ENCODE data around the gene STIMATE. TPM values are rescaled to one million over a fixed set of nuclear protein-coding genes. Genes with fewer than 3 reads are reported as not detected.

The STIMATE gene
- total and polyA plus RNA-seq, 10 of the 15 experiments (the other 5 are each of a cell fraction or from before 2014, with no cell fraction given), result 0.24 to 24.1 (median 15.4) TPM

DNA sequence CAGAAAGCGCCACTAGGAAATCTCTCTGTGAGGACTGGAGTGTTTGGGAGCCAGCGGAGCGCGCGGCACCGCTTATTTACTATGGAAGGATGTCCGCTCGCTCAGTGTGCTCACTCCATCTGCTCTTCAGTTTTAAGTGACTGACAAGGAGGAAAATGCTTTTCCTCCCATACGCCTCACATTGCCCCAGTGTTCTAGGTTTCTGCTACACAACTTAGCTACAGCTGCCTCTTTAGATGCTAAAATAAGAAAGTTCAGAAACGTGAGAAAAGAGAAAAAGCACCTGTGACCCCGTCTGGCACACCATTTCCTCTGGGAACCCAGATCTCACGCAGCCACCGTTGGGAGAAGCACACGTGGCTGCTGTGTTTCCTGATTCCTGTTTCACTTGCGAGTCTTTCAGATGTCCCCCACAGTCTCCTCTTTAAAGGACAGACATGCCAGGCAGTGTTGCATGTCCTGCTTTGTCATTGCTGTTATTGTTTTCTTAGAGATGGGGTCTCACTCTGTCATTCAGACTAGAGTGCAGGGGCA, 50.8 kb downstream of the STIMATE start (continued):
- TF ChIP-seq, protein P1, sequence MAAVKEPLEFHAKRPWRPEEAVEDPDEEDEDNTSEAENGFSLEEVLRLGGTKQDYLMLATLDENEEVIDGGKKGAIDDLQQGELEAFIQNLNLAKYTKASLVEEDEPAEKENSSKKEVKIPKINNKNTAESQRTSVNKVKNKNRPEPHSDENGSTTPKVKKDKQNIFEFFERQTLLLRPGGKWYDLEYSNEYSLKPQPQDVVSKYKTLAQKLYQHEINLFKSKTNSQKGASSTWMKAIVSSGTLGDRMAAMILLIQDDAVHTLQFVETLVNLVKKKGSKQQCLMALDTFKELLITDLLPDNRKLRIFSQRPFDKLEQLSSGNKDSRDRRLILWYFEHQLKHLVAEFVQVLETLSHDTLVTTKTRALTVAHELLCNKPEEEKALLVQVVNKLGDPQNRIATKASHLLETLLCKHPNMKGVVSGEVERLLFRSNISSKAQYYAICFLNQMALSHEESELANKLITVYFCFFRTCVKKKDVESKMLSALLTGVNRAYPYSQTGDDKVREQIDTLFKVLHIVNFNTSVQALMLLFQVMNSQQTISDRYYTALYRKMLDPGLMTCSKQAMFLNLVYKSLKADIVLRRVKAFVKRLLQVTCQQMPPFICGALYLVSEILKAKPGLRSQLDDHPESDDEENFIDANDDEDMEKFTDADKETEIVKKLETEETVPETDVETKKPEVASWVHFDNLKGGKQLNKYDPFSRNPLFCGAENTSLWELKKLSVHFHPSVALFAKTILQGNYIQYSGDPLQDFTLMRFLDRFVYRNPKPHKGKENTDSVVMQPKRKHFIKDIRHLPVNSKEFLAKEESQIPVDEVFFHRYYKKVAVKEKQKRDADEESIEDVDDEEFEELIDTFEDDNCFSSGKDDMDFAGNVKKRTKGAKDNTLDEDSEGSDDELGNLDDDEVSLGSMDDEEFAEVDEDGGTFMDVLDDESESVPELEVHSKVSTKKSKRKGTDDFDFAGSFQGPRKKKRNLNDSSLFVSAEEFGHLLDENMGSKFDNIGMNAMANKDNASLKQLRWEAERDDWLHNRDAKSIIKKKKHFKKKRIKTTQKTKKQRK (IDR thresholded peaks at IDR 0.05; ENCODE audit: low read depth, low read length), result no peak
- no peak for TF ChIP-seq NR2C1 (IDR thresholded peaks at IDR 0.05)
- TF ChIP-seq SUPT20H (IDR thresholded peaks at IDR 0.05; ENCODE audit: borderline replicate concordance, control insufficient read depth, low read depth, low read length), result no peak
- no peak for TF ChIP-seq FOXM1 (IDR thresholded peaks at IDR 0.05; ENCODE audit: low read depth, low read length)

DNA sequence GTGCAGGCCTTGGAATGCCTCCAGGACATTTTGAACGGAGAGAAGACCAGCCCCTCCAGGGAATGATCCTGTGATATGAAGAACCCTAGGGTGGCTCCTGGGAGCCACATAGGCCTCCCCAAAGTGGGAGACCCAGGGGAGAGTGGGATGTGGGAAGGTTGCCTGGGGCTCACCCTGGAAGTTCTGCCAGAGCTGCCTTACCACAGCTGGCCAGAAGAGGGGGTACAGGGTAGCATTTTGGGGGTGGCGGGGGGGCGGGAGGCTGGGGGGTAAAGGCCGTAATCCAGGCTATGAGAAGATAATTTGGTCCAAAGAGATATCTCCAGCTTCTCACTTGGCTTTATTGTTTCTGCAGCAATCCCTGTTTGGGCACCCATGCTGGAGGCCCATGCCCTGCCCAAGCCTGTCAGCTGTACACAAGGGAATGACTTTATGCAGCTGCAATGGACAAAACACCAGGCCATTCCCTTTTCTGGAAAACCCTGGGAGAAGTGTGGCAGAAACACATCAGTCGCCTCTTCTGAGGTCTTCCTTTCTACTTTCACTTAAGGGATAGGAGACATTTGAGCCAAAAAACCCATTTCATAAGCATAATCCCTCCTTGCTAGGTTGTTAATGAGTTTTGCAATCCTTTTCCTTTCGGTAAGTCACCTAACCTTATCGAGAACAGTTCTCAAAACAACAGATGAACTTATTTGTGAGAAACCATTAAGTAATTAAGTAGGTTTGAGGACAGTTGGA, 51.5 kb downstream of the STIMATE start:
- FAIRE-seq (peak; percentile 47), DNase-seq (ENCODE audit: low read depth, low spot score) (no peak), ATAC-seq (peak; percentile 74)
- in situ Hi-C loops (cut with MboI), result loop anchor here (10.0 kb wide), 1 partner anchor 229 kb away; no protein-coding TSS in a partner anchor
- H3K79me2 ChIP-seq (ENCODE audit: control insufficient read depth, insufficient read depth, low read length), result no peaks in the 10 kb centered on the region
- H3K4me2 ChIP-seq (ENCODE audit: control insufficient read depth, insufficient read depth), result no peak overlapping the region
- no peak overlapping the region for H3K4me3 ChIP-seq
- H3K27ac ChIP-seq (ENCODE audit: control insufficient read depth, insufficient read depth), result no peak overlapping the region
- H4K20me1 ChIP-seq (ENCODE audit: control insufficient read depth, insufficient read depth), result no peaks in the 10 kb centered on the region
- RAD21 ChIA-PET (ENCODE audit: unreplicated experiment), result interaction anchor here (0.6 to 1.4 kb wide), 6 partner anchors 48 to 458 kb away, joined by 3 to 4 read pairs (median 4); partner anchors contain the start of gene STIMATE
- POLR2A ChIA-PET, result interaction anchor here (0.7 kb wide), 1 partner anchor 76 kb away, joined by 3 read pairs; no protein-coding TSS in a partner anchor
- BruUV-seq (replicated peaks), result no TSS peak
- H3K36me3 ChIP-seq (ENCODE audit: control insufficient read depth in 2 of 2, insufficient read depth in 2 of 2, low read length in 1 of 2), result peaks cover 8 to 13% of the 10 kb centered on the region in 2 experiments
- intact Hi-C loops (cut with micrococcal nuclease; ENCODE audit: unreplicated experiment), result no loop called here
- 66% methylated on average over 5 of the region's 7 CpGs for WGBS (ENCODE audit: insufficient coverage, insufficient replicate concordance, low lambda C conversion rate, missing lambda C conversion rate)
- peaks cover 8% of the 10 kb centered on the region for H3K4me1 ChIP-seq (ENCODE audit: control insufficient read depth, insufficient read depth, low read length)
- CTCF ChIA-PET, result interaction anchor here (0.6 to 3.7 kb wide), 15 partner anchors 8 to 228 kb away, joined by 3 to 27 read pairs (median 5); no protein-coding TSS in a partner anchor
- H2AFZ ChIP-seq (ENCODE audit: control insufficient read depth, low read depth, low read length), result peak overlapping the region; percentile 7; the same call in 1 of the 2 replicates
- SMC1A ChIA-PET (ENCODE audit: uncharacterized antibody, unreplicated experiment), result interaction anchor here (0.6 to 1.8 kb wide), 9 partner anchors 9 to 228 kb away, joined by 3 to 6 read pairs (median 4); no protein-coding TSS in a partner anchor
- H3K9me3 ChIP-seq (replicated peaks; ENCODE audit: control insufficient read depth, insufficient read depth, low read length), result no peaks in the 10 kb centered on the region
- no peak overlapping the region for H3K9ac ChIP-seq (ENCODE audit: control insufficient read depth, insufficient read depth, low read length)
- no peaks in the 10 kb centered on the region for H3K27me3 ChIP-seq (replicated peaks in 1 of 2; ENCODE audit: control insufficient read depth in 2 of 2, insufficient read depth in 2 of 2, low read length in 1 of 2)
- TF ChIP-seq, protein P2, sequence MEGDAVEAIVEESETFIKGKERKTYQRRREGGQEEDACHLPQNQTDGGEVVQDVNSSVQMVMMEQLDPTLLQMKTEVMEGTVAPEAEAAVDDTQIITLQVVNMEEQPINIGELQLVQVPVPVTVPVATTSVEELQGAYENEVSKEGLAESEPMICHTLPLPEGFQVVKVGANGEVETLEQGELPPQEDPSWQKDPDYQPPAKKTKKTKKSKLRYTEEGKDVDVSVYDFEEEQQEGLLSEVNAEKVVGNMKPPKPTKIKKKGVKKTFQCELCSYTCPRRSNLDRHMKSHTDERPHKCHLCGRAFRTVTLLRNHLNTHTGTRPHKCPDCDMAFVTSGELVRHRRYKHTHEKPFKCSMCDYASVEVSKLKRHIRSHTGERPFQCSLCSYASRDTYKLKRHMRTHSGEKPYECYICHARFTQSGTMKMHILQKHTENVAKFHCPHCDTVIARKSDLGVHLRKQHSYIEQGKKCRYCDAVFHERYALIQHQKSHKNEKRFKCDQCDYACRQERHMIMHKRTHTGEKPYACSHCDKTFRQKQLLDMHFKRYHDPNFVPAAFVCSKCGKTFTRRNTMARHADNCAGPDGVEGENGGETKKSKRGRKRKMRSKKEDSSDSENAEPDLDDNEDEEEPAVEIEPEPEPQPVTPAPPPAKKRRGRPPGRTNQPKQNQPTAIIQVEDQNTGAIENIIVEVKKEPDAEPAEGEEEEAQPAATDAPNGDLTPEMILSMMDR (IDR thresholded peaks at IDR 0.05 in 2 of 3, conservative IDR thresholded peaks at IDR 0.05 in 1 of 3; ENCODE audit: control insufficient read depth in 2 of 3, extremely low read depth in 1 of 3, insufficient read depth in 1 of 3, low read depth in 3 of 3, low read length in 3 of 3), result peak; percentile 24 to 62 (median 43); a peak in 5 of 6 replicates
- TF ChIP-seq, protein P3, sequence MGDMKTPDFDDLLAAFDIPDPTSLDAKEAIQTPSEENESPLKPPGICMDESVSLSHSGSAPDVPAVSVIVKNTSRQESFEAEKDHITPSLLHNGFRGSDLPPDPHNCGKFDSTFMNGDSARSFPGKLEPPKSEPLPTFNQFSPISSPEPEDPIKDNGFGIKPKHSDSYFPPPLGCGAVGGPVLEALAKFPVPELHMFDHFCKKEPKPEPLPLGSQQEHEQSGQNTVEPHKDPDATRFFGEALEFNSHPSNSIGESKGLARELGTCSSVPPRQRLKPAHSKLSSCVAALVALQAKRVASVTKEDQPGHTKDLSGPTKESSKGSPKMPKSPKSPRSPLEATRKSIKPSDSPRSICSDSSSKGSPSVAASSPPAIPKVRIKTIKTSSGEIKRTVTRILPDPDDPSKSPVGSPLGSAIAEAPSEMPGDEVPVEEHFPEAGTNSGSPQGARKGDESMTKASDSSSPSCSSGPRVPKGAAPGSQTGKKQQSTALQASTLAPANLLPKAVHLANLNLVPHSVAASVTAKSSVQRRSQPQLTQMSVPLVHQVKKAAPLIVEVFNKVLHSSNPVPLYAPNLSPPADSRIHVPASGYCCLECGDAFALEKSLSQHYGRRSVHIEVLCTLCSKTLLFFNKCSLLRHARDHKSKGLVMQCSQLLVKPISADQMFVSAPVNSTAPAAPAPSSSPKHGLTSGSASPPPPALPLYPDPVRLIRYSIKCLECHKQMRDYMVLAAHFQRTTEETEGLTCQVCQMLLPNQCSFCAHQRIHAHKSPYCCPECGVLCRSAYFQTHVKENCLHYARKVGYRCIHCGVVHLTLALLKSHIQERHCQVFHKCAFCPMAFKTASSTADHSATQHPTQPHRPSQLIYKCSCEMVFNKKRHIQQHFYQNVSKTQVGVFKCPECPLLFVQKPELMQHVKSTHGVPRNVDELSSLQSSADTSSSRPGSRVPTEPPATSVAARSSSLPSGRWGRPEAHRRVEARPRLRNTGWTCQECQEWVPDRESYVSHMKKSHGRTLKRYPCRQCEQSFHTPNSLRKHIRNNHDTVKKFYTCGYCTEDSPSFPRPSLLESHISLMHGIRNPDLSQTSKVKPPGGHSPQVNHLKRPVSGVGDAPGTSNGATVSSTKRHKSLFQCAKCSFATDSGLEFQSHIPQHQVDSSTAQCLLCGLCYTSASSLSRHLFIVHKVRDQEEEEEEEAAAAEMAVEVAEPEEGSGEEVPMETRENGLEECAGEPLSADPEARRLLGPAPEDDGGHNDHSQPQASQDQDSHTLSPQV (IDR thresholded peaks at IDR 0.05), result no peak
- TF ChIP-seq SP1 (IDR thresholded peaks at IDR 0.05; ENCODE audit: low read depth, low read length) (no peak), TBL1XR1 (IDR thresholded peaks at IDR 0.05; ENCODE audit: low read depth, low read length) (no peak), EP300 (IDR thresholded peaks at IDR 0.05; ENCODE audit: borderline replicate concordance in 1 of 2, control insufficient read depth in 1 of 2, low read depth in 2 of 2, low read length in 2 of 2) (no peak), CBX5 (IDR thresholded peaks at IDR 0.05; ENCODE audit: low read depth) (no peak)

Data from GM12878 (cell line).